ENCODE measurements around the gene GC. TPM values are rescaled to one million over a fixed set of nuclear protein-coding genes. Genes with fewer than 3 reads are reported as not detected.
A peak's percentile ranks its signal among the peaks of the same experiment; 100 is the strongest.
"Not testable (repeated sequence)": the region's sequence is repeated elsewhere in the genome, so short reads cannot be mapped to it uniquely, and the experiment has no call there.

GC gene
- total RNA-seq, 4 donors from 2014 or later: not detected

GRCh38 chr4:71765821-71766383, 18.0 kb downstream of the GC start:
- Histone ChIP-seq H3K4me1 (no peaks in the 10 kb centered on the region), H3K4me3 (replicated peaks in 1 of 3) (no peak overlapping the region), H3K36me3 (no peaks in the 10 kb centered on the region), H3K27ac (no peak overlapping the region), H3K9me3 (no peaks in the 10 kb centered on the region), H3K27me3 (no peaks in the 10 kb centered on the region)
- 57 to 58% methylated on average over 2 of the region's 2 CpGs for WGBS, 2 donors
- no peak for DNase-seq
- intact Hi-C loops (cut with DNase I): no loop called here
- TF ChIP-seq CTCF (IDR thresholded peaks at IDR 0.05) (no peak), POLR2A (IDR thresholded peaks at IDR 0.05) (no peak)

- H3K9me3 ChIP-seq: no peaks in the 10 kb centered on the region
- H3K4me1 ChIP-seq: no peaks in the 10 kb centered on the region
- intact Hi-C loops (cut with DNase I): no loop called here
- H3K4me3 ChIP-seq (replicated peaks in 1 of 3): no peak overlapping the region
- no peaks in the 10 kb centered on the region for H3K36me3 ChIP-seq
- WGBS, 2 donors: 23 to 42% methylated on average over 4 of the region's 4 CpGs
- H3K27me3 ChIP-seq: no peaks in the 10 kb centered on the region
- H3K27ac ChIP-seq: no peak overlapping the region
- DNase-seq: peak; percentile 5 to 36
- TF ChIP-seq POLR2A (IDR thresholded peaks at IDR 0.05) (no peak), CTCF (IDR thresholded peaks at IDR 0.05) (no peak)
These were observed 18.5 kb downstream of the GC start for GRCh38 chr4:71765350-71765749.

GRCh38 chr4:71752383-71753042, 31.4 kb downstream of the GC start:
- no peaks in the 10 kb centered on the region for H3K27me3 ChIP-seq
- no peaks in the 10 kb centered on the region for H3K4me1 ChIP-seq
- H3K27ac ChIP-seq: no peak overlapping the region
- 81 to 82% methylated on average over 5 of the region's 5 CpGs for WGBS, 2 donors
- intact Hi-C loops (cut with DNase I): no loop called here
- H3K9me3 ChIP-seq: no peaks in the 10 kb centered on the region
- DNase-seq: no peak
- H3K4me3 ChIP-seq (replicated peaks in 1 of 3): no peak overlapping the region
- TF ChIP-seq POLR2A (IDR thresholded peaks at IDR 0.05) (no peak), CTCF (IDR thresholded peaks at IDR 0.05) (no peak)
- no peaks in the 10 kb centered on the region for H3K36me3 ChIP-seq

- Histone ChIP-seq H3K9me3 (no peaks in the 10 kb centered on the region), H3K27ac (no peak overlapping the region), H3K4me3 (replicated peaks in 1 of 3) (no peak overlapping the region), H3K36me3 (no peaks in the 10 kb centered on the region), H3K27me3 (no peaks in the 10 kb centered on the region), H3K4me1 (no peaks in the 10 kb centered on the region)
- TF ChIP-seq POLR2A (IDR thresholded peaks at IDR 0.05): no peak
- no peak for TF ChIP-seq CTCF (IDR thresholded peaks at IDR 0.05)
- 90 to 91% methylated on average over 4 of the region's 4 CpGs for WGBS, 2 donors
- intact Hi-C loops (cut with DNase I): no loop called here
- DNase-seq: no peak
These were observed 34.8 kb downstream of the GC start for GRCh38 chr4:71749008-71749594.

GRCh38 chr4:71746379-71746778, 37.5 kb downstream of the GC start:
- 91 to 92% methylated on average over 3 of the region's 3 CpGs for WGBS, 2 donors

GRCh38 chr4:71738782-71739181, 45.1 kb downstream of the GC start:
- H3K4me3 ChIP-seq (replicated peaks in 1 of 3); H3K36me3 ChIP-seq; H3K27ac ChIP-seq; H3K9me3 ChIP-seq; DNase-seq; H3K27me3 ChIP-seq; intact Hi-C loops (cut with DNase I); H3K4me1 ChIP-seq: not testable (repeated sequence)
- 86 to 100% methylated on average over 2 of the region's 2 CpGs for WGBS, 2 donors

More at GRCh38 chr4:71746379-71746778, 37.5 kb downstream of the GC start:
- H3K27me3 ChIP-seq: no peaks in the 10 kb centered on the region
- TF ChIP-seq POLR2A (IDR thresholded peaks at IDR 0.05): no peak
- no peak for TF ChIP-seq CTCF (IDR thresholded peaks at IDR 0.05)
- intact Hi-C loops (cut with DNase I): no loop called here
- no peaks in the 10 kb centered on the region for H3K36me3 ChIP-seq
- no peak overlapping the region for H3K27ac ChIP-seq
- no peaks in the 10 kb centered on the region for H3K9me3 ChIP-seq
- H3K4me3 ChIP-seq (replicated peaks in 1 of 3): no peak overlapping the region
- DNase-seq: no peak
- H3K4me1 ChIP-seq: no peaks in the 10 kb centered on the region

Data from thyroid gland (tissue), 4 donors.